H1 (cell line): ENCODE results near the gene IGSF9B.

Source experiments
- BCL11A ChIP-seq, 2 experiments: IDR thresholded peaks; one replicate each; pipeline ENCODE4 v1.6.1; 2011; ENCODE audit warnings: low read depth in 2 of 2, low read length in 2 of 2, mild to moderate bottlenecking in 2 of 2
- CEBPB ChIP-seq: IDR thresholded peaks from 2 replicates; pipeline ENCODE4 v1.6.1; 2012; ENCODE audit warnings: low read depth, low read length
- EP300 ChIP-seq, 2 experiments: IDR thresholded peaks; 1 replicate in 1 of 2; 2 replicates in 1 of 2; pipeline ENCODE4 v1.6.1; 2011 to 2012; ENCODE audit warnings: low read depth in 2 of 2, low read length in 2 of 2, mild to moderate bottlenecking in 2 of 2, borderline replicate concordance in 1 of 2, inconsistent platforms in 1 of 2, moderate library complexity in 1 of 2
- EZH2 ChIP-seq: fragments of 200-600 bp; sonication (generic); IDR thresholded peaks from 2 replicates; pipeline ENCODE4 v1.7.1; 2012; ENCODE audit warnings: low read depth, mild to moderate bottlenecking, moderate library complexity, low read length, inconsistent platforms; ENCODE audit not compliant: severe bottlenecking
- MAFK ChIP-seq: IDR thresholded peaks from 2 replicates; pipeline ENCODE4 v1.6.1; 2012; ENCODE audit warnings: low read depth, mild to moderate bottlenecking, improper control_type of control experiment, low read length
- TF ChIP-seq, protein P1 (sequence below), 3 experiments: IDR thresholded peaks; 1 replicate in 2 of 3; 2 replicates in 1 of 3; pipeline versions ENCODE4 v1.5.1 to v1.6.1; 2011; ENCODE audit warnings: low read length in 3 of 3, mild to moderate bottlenecking in 3 of 3, inconsistent platforms in 2 of 3, low read depth in 1 of 3, moderate library complexity in 1 of 3; ENCODE audit not compliant: insufficient read depth in 1 of 3; ENCODE audit errors: control extremely low read depth in 1 of 3
- TF ChIP-seq, protein P2 (sequence below): IDR thresholded peaks from 2 replicates; pipeline ENCODE4 v1.6.1; 2011; ENCODE audit warnings: low read length, improper control_type of control experiment
- TF ChIP-seq, protein P3 (sequence below): IDR thresholded peaks from 2 replicates; pipeline ENCODE4 v1.6.1; 2012; ENCODE audit warnings: inconsistent platforms

DNA sequence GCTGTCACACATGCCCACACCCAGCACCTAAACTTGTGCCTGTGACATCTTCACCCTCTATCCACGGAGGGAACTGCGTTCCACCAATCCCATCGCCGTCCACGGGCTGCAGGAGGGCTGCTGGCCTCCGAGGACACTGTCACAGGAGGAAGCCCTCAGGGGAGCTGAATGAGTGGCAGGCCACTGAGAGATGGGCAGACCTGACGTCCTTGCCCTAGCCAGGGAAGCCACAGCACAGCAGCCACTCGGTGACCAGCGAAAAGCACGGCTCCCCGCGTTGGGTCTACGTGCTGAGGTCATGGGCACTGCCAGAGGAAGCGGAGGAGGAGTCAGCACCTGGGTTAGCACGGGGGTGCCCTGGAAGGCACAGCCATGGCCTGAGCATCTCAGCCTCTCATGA lies 50.5 kb downstream of the IGSF9B start:
- TF ChIP-seq, protein P1, sequence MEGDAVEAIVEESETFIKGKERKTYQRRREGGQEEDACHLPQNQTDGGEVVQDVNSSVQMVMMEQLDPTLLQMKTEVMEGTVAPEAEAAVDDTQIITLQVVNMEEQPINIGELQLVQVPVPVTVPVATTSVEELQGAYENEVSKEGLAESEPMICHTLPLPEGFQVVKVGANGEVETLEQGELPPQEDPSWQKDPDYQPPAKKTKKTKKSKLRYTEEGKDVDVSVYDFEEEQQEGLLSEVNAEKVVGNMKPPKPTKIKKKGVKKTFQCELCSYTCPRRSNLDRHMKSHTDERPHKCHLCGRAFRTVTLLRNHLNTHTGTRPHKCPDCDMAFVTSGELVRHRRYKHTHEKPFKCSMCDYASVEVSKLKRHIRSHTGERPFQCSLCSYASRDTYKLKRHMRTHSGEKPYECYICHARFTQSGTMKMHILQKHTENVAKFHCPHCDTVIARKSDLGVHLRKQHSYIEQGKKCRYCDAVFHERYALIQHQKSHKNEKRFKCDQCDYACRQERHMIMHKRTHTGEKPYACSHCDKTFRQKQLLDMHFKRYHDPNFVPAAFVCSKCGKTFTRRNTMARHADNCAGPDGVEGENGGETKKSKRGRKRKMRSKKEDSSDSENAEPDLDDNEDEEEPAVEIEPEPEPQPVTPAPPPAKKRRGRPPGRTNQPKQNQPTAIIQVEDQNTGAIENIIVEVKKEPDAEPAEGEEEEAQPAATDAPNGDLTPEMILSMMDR (IDR thresholded peaks at IDR 0.05; ENCODE audit: control extremely low read depth in 1 of 3, insufficient read depth in 1 of 3, low read depth in 1 of 3, low read length in 3 of 3) = no peak
- TF ChIP-seq EZH2 = no peak
- TF ChIP-seq, protein P2, sequence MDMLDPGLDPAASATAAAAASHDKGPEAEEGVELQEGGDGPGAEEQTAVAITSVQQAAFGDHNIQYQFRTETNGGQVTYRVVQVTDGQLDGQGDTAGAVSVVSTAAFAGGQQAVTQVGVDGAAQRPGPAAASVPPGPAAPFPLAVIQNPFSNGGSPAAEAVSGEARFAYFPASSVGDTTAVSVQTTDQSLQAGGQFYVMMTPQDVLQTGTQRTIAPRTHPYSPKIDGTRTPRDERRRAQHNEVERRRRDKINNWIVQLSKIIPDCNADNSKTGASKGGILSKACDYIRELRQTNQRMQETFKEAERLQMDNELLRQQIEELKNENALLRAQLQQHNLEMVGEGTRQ = no peak
- TF ChIP-seq, protein P3, sequence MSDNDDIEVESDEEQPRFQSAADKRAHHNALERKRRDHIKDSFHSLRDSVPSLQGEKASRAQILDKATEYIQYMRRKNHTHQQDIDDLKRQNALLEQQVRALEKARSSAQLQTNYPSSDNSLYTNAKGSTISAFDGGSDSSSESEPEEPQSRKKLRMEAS = no peak
- TF ChIP-seq EP300 (IDR thresholded peaks at IDR 0.05; ENCODE audit: borderline replicate concordance in 1 of 2, low read depth in 2 of 2, low read length in 2 of 2) = no peak
- no peak for TF ChIP-seq MAFK
- no peak for TF ChIP-seq BCL11A (IDR thresholded peaks at IDR 0.05; ENCODE audit: low read depth in 2 of 2, low read length in 2 of 2)
- TF ChIP-seq CEBPB = no peak
